Endothelial cell (in vitro differentiated cells): ENCODE results near the gene NEDD4L. TPM values are rescaled to one million over a fixed set of nuclear protein-coding genes. Genes with fewer than 3 reads are reported as not detected.

Experiments
- DNase-seq: peaks from one replicate; pipeline ENCODE4 v3.0.0; 2021; ENCODE audit warnings: low spot score
- H3K27ac Mint-ChIP-seq: one replicate; pipeline ENCODE4 v1.8.0; 2021; ENCODE audit warnings: mixed read lengths, inconsistent platforms; ENCODE audit not compliant: unreplicated experiment
- H3K27me3 Mint-ChIP-seq: one replicate; pipeline ENCODE4 v1.8.0; 2021; ENCODE audit warnings: mild to moderate bottlenecking, moderate library complexity, mixed read lengths, inconsistent platforms; ENCODE audit not compliant: unreplicated experiment
- H3K36me3 Mint-ChIP-seq: one replicate; pipeline ENCODE4 v1.8.0; 2021; ENCODE audit warnings: mild to moderate bottlenecking, low read depth, mixed read lengths, inconsistent platforms; ENCODE audit not compliant: unreplicated experiment
- H3K4me1 Mint-ChIP-seq: one replicate; pipeline ENCODE4 v1.8.0; 2021; ENCODE audit warnings: mild to moderate bottlenecking, mixed read lengths, inconsistent platforms; ENCODE audit not compliant: unreplicated experiment
- H3K4me3 Mint-ChIP-seq: one replicate; pipeline ENCODE4 v1.8.0; 2021; ENCODE audit warnings: mild to moderate bottlenecking, mixed read lengths, inconsistent platforms; ENCODE audit not compliant: unreplicated experiment
- H3K9me3 Mint-ChIP-seq: one replicate; pipeline ENCODE4 v1.8.0; 2021; ENCODE audit warnings: mixed read lengths, inconsistent platforms; ENCODE audit not compliant: unreplicated experiment
- total RNA-seq: library from RNA; stranded (reverse); fragmentation: NEBNext Ultra II Directional; extraction: Animal tissue kit (Norgen Biotek cat#: 25700); gene quantifications from one replicate; pipeline ENCODE4 v1.2.1, GENCODE V29; 2021; ENCODE audit not compliant: unreplicated experiment
- TF ChIP-seq, protein P1 (sequence below): fragments of 200-600 bp; sonication (generic); IDR thresholded peaks from one replicate; pipeline ENCODE4 v1.5.0; 2021; ENCODE audit warnings: antibody characterized with exemption; ENCODE audit not compliant: unreplicated experiment

Gene NEDD4L
- total RNA-seq, 1 donor from 2014 or later, result 42.8 TPM

DNA sequence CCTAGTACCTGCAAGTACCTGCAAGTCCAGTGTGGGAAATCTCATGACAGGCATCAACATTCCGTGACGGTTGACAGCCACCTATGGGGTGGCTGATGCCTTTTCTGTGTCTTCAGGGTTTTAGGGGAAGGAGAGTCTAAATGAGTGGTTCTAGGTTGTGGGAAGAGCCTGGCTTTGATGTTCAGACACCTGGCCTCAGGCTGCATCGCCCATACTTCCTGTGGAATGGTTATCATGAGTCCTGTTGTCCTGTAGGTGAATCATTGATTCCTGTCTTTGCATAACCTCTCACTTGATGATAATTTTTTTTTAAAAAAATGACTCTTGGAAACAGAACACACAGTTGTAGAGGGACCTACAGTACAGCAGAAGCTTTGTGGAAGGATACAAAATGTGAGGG, 108.9 kb downstream of the NEDD4L start:
- Mint-ChIP-seq H3K4me3 (no peak overlapping the region), H3K4me1 (peaks cover 7% of the 10 kb centered on the region), H3K27me3 (peaks cover 2% of the 10 kb centered on the region), H3K9me3 (no peaks in the 10 kb centered on the region), H3K36me3 (no peaks in the 10 kb centered on the region), H3K27ac (no peak overlapping the region)
- DNase-seq, result no peak
- TF ChIP-seq, protein P1, sequence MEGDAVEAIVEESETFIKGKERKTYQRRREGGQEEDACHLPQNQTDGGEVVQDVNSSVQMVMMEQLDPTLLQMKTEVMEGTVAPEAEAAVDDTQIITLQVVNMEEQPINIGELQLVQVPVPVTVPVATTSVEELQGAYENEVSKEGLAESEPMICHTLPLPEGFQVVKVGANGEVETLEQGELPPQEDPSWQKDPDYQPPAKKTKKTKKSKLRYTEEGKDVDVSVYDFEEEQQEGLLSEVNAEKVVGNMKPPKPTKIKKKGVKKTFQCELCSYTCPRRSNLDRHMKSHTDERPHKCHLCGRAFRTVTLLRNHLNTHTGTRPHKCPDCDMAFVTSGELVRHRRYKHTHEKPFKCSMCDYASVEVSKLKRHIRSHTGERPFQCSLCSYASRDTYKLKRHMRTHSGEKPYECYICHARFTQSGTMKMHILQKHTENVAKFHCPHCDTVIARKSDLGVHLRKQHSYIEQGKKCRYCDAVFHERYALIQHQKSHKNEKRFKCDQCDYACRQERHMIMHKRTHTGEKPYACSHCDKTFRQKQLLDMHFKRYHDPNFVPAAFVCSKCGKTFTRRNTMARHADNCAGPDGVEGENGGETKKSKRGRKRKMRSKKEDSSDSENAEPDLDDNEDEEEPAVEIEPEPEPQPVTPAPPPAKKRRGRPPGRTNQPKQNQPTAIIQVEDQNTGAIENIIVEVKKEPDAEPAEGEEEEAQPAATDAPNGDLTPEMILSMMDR, result no peak

DNA sequence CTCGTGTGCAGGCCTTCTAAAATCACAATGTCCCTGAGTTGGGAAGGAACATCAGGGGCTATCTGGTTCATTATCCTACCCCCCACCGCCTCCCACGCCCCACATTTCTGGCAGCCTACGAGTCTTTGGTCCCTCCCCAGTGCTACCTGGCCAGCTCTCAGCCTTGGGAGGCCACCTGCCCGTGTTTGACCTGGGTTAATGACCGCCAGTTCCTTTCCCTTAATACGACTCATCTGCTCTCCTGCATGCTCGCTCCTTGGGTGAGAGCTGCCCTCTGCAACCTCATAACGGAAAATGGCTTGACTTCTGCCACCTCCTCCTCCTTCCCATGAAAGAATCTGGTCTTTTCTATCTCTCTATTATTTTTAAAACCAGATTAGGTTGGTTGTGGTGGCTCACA, 112.5 kb downstream of the NEDD4L start:
- Mint-ChIP-seq H3K27ac (no peak overlapping the region), H3K4me1 (peaks cover 12% of the 10 kb centered on the region), H3K9me3 (no peaks in the 10 kb centered on the region), H3K36me3 (no peaks in the 10 kb centered on the region), H3K27me3 (no peaks in the 10 kb centered on the region), H3K4me3 (no peak overlapping the region)
- no peak for DNase-seq
- TF ChIP-seq, protein P1, result no peak

DNA sequence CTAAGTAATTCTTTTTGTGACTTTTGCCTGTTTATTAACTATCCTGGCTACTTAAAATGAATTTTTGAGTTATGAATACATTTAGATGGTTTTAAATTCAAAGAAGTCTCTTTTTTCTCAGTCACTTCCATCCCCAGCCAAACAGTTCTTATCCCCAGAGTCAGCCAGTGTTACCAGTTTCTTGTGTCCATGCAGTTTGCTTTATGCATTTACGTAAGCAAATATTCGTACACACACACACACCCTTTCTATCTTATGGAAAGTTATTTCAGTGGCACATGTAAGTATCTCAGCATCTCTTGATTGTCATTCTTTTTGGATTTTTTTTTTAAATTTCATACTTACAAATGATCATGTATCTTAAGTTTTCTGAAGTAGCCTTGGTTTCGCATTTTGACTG, 113.2 kb downstream of the NEDD4L start:
- TF ChIP-seq, protein P1, result no peak
- Mint-ChIP-seq H3K9me3 (no peaks in the 10 kb centered on the region), H3K36me3 (no peaks in the 10 kb centered on the region), H3K4me3 (no peak overlapping the region), H3K4me1 (peaks cover 15% of the 10 kb centered on the region), H3K27ac (no peak overlapping the region), H3K27me3 (no peaks in the 10 kb centered on the region)
- no peak for DNase-seq

DNA sequence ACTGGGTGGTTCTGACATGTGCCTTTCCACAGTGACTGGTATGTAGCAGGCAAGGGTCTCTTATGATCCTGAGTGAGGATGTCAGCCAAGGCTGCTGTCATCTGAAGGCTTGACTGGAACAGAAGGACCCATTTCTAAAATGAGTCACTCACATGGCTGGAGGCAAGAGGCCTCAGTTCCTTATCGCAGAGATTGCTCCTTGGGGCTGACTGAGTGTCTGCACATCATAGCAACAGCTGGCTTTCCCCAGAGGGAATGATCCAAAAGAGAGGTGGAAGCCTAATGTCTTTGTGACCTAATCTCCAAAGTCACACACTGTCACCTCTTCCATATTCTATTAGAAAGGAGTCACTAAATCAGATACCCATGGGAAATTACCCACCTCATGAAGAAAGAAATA, 114.0 kb downstream of the NEDD4L start:
- Mint-ChIP-seq H3K36me3 (peaks cover 3% of the 10 kb centered on the region), H3K9me3 (no peaks in the 10 kb centered on the region), H3K27me3 (no peaks in the 10 kb centered on the region), H3K27ac (no peak overlapping the region), H3K4me1 (peaks cover 18% of the 10 kb centered on the region), H3K4me3 (no peak overlapping the region)
- TF ChIP-seq, protein P1, result no peak
- no peak for DNase-seq

DNA sequence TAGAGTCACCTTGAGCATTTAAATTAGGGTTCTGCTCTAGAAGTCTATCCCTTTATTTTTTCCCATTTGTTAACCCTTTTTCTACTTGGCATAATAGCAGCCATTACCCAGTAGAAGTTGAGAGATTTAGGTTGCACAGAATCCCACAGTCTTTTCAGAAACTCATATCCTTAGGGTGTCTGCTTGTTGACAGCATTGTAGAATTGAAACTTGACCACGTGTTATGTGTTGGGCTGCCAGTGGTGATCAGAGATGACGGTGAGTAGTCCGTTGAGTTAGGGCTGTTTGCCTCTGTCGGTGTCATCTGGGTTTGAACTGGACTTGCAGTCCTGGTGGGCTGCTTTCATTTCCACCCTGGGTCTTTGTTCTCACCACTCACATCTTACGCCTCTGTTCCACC, 114.4 kb downstream of the NEDD4L start:
- H3K4me1 Mint-ChIP-seq, result peaks cover 18% of the 10 kb centered on the region
- H3K27ac Mint-ChIP-seq, result no peak overlapping the region
- H3K36me3 Mint-ChIP-seq, result peaks cover 3% of the 10 kb centered on the region
- H3K27me3 Mint-ChIP-seq, result no peaks in the 10 kb centered on the region
- DNase-seq, result no peak
- no peaks in the 10 kb centered on the region for H3K9me3 Mint-ChIP-seq
- no peak overlapping the region for H3K4me3 Mint-ChIP-seq
- TF ChIP-seq, protein P1, result no peak
